Neural progenitor cell (in vitro differentiated cells): ENCODE data around the gene NNMT. TPM values are rescaled to one million over a fixed set of nuclear protein-coding genes. Genes with fewer than 3 reads are reported as not detected.

ENCODE experiments used
- DNase-seq: peaks from one replicate; pipeline ENCODE4 v3.0.0-alpha.2; 2016; ENCODE audit warnings: low spot score
- H2AFZ ChIP-seq: fragments of 200-600 bp; sonication (generic); replicated peaks from 2 replicates; pipeline ENCODE4 v1.6.1; 2016; ENCODE audit warnings: antibody characterized with exemption
- H3F3A ChIP-seq: fragments of 200-600 bp; sonication (generic); 2 replicates; pipeline ENCODE4 v1.6.1; 2016; ENCODE audit warnings: antibody characterized with exemption, low read depth
- H3K27ac ChIP-seq: fragments of 200-600 bp; sonication (generic); 2 replicates; pipeline ENCODE4 v1.5.1; 2016; ENCODE audit warnings: mild to moderate bottlenecking
- H3K27me3 ChIP-seq: fragments of 200-600 bp; sonication (generic); 2 replicates; pipeline ENCODE4 v1.6.1; 2016; ENCODE audit warnings: mild to moderate bottlenecking, moderate library complexity
- H3K36me3 ChIP-seq: fragments of 200-600 bp; sonication (generic); 2 replicates; pipeline ENCODE4 v1.5.1; 2016
- H3K4me1 ChIP-seq: fragments of 200-600 bp; sonication (generic); 2 replicates; pipeline ENCODE4 v1.6.1; 2016; ENCODE audit warnings: mixed run types
- H3K4me2 ChIP-seq: fragments of 200-600 bp; sonication (generic); 2 replicates; pipeline ENCODE4 v1.6.1; 2016
- H3K4me3 ChIP-seq: fragments of 200-600 bp; sonication (generic); 2 replicates; pipeline ENCODE4 v1.5.1; 2016
- H3K79me2 ChIP-seq: fragments of 200-600 bp; sonication (generic); 2 replicates; pipeline ENCODE4 v1.6.1; 2016; ENCODE audit warnings: low read depth
- H3K9ac ChIP-seq: fragments of 200-600 bp; sonication (generic); 2 replicates; pipeline ENCODE4 v1.6.1; 2016
- H3K9me3 ChIP-seq: fragments of 200-600 bp; sonication (generic); 2 replicates; pipeline ENCODE4 v1.5.1; 2016; ENCODE audit warnings: low read depth
- H4K20me1 ChIP-seq: fragments of 200-600 bp; sonication (generic); 2 replicates; pipeline ENCODE4 v1.6.1; 2016; ENCODE audit warnings: low read depth
- H3K27ac Mint-ChIP-seq: 3 replicates; pipeline ENCODE4 v1.8.0; 2021; ENCODE audit warnings: mixed read lengths
- H3K27me3 Mint-ChIP-seq: 2 replicates; pipeline ENCODE4 v1.8.0; 2022; ENCODE audit warnings: low read depth, mild to moderate bottlenecking, inconsistent platforms, moderate library complexity, mixed read lengths; ENCODE audit not compliant: insufficient read depth
- H3K36me3 Mint-ChIP-seq: 3 replicates; pipeline ENCODE4 v1.8.0; 2021; ENCODE audit warnings: mixed read lengths
- H3K4me1 Mint-ChIP-seq: 3 replicates; pipeline ENCODE4 v1.8.0; 2021; ENCODE audit warnings: mixed read lengths
- H3K4me3 Mint-ChIP-seq: 3 replicates; pipeline ENCODE4 v1.8.0; 2021; ENCODE audit warnings: mild to moderate bottlenecking, moderate library complexity, mixed read lengths
- H3K9me3 Mint-ChIP-seq: 3 replicates; pipeline ENCODE4 v1.8.0; 2020; ENCODE audit warnings: mixed read lengths
- EZH2 ChIP-seq: fragments of 200-600 bp; sonication (generic); IDR thresholded peaks from 2 replicates; pipeline ENCODE4 v1.6.1; 2017; ENCODE audit warnings: antibody characterized with exemption, mild to moderate bottlenecking, moderate library complexity
- EZH2phosphoT487 ChIP-seq: fragments of 200-600 bp; sonication (generic); IDR thresholded peaks from 2 replicates; pipeline ENCODE4 v1.6.1; 2017; ENCODE audit warnings: antibody characterized with exemption
- total RNA-seq: library from RNA; depleted of rRNA; stranded (reverse); fragments of >200 nt; gene quantifications from 2 replicates; pipeline ENCODE4 v1.2.3, GENCODE V29; 2015; ENCODE audit warnings: low replicate concordance
- TF ChIP-seq, protein P1 (sequence below): fragments of 200-600 bp; sonication (generic); IDR thresholded peaks from 2 replicates; pipeline ENCODE4 v1.5.1; 2017; ENCODE audit warnings: antibody characterized with exemption, mild to moderate bottlenecking

NNMT gene
- total RNA-seq, 1 donor from 2014 or later, result not detected

DNA sequence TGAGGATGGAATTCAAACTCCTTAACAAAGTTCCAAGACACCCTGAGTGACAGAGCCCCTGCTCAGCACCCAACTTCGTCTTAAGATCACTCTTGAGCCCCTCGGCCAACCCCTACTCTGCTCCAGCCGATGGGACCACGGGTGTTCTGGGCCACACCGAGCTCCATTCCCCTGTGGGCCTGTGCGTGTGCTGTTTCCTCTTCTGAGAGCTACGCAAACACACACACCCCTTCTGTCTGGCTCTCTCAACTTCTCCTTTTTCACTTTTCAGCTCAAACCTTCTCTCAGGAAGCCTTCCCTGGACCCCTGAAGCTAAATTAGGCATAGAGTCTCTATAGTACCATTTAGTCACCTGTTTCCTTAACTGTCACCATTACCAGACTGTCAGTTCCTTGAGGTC lies 37.5 kb upstream of the NNMT start:
- H3K27ac ChIP-seq, result no peak overlapping the region
- no peak overlapping the region for H3K4me3 ChIP-seq
- H3K79me2 ChIP-seq, result no peaks in the 10 kb centered on the region
- H2AFZ ChIP-seq, result no peak overlapping the region
- H3K4me3 Mint-ChIP-seq, result peak overlapping the region; percentile 59
- peaks cover 67% of the 10 kb centered on the region for H3K4me1 ChIP-seq
- no peak overlapping the region for H3K9ac ChIP-seq
- H3K9me3 Mint-ChIP-seq, result no peaks in the 10 kb centered on the region
- peaks cover 37% of the 10 kb centered on the region for H3F3A ChIP-seq
- peaks cover 2% of the 10 kb centered on the region for H3K36me3 Mint-ChIP-seq
- peaks cover 66% of the 10 kb centered on the region for H3K4me1 Mint-ChIP-seq
- peaks cover 17% of the 10 kb centered on the region for H3K27me3 Mint-ChIP-seq
- DNase-seq, result no peak
- peak overlapping the region; percentile 70 for H3K4me2 ChIP-seq
- TF ChIP-seq EZH2 (no peak), EZH2phosphoT487 (no peak)
- TF ChIP-seq, protein P1, sequence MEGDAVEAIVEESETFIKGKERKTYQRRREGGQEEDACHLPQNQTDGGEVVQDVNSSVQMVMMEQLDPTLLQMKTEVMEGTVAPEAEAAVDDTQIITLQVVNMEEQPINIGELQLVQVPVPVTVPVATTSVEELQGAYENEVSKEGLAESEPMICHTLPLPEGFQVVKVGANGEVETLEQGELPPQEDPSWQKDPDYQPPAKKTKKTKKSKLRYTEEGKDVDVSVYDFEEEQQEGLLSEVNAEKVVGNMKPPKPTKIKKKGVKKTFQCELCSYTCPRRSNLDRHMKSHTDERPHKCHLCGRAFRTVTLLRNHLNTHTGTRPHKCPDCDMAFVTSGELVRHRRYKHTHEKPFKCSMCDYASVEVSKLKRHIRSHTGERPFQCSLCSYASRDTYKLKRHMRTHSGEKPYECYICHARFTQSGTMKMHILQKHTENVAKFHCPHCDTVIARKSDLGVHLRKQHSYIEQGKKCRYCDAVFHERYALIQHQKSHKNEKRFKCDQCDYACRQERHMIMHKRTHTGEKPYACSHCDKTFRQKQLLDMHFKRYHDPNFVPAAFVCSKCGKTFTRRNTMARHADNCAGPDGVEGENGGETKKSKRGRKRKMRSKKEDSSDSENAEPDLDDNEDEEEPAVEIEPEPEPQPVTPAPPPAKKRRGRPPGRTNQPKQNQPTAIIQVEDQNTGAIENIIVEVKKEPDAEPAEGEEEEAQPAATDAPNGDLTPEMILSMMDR, result no peak
- peaks cover 9% of the 10 kb centered on the region for H4K20me1 ChIP-seq
- H3K27me3 ChIP-seq, result no peaks in the 10 kb centered on the region
- H3K36me3 ChIP-seq, result no peaks in the 10 kb centered on the region
- no peaks in the 10 kb centered on the region for H3K9me3 ChIP-seq
- peak overlapping the region; percentile 93 for H3K27ac Mint-ChIP-seq

DNA sequence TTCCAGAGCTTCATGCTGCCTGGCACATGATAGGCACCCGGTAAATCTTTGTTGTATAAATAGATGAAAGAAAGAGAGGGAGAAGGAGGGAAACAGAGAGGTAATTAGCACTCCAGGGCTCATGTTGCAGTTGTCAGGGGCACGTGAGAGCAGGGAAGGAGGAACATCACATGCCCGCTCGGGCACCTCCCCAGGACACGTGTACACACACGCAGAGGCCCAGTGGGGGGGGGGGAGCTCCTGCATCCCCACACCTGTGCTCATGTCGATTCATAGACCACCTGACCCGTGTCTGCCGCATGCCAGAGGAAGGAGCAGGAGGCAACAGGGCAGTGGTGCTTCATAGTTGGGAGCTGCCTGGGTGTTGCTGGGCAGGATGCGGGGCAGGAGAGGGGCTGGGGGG lies 37.1 kb upstream of the NNMT start:
- Histone ChIP-seq H3F3A (peaks cover 37% of the 10 kb centered on the region), H2AFZ (no peak overlapping the region), H3K9me3 (no peaks in the 10 kb centered on the region), H3K4me3 (no peak overlapping the region), H3K27me3 (no peaks in the 10 kb centered on the region), H3K4me2 (peak overlapping the region; percentile 70), H3K27ac (no peak overlapping the region), H3K36me3 (no peaks in the 10 kb centered on the region), H3K9ac (no peak overlapping the region), H3K79me2 (no peaks in the 10 kb centered on the region), H3K4me1 (peaks cover 66% of the 10 kb centered on the region), H4K20me1 (peaks cover 9% of the 10 kb centered on the region)
- H3K9me3 Mint-ChIP-seq, result no peaks in the 10 kb centered on the region
- peaks cover 62% of the 10 kb centered on the region for H3K4me1 Mint-ChIP-seq
- H3K36me3 Mint-ChIP-seq, result no peaks in the 10 kb centered on the region
- DNase-seq, result no peak
- TF ChIP-seq, protein P1, result no peak
- TF ChIP-seq EZH2phosphoT487, result no peak
- no peak for TF ChIP-seq EZH2
- peaks cover 17% of the 10 kb centered on the region for H3K27me3 Mint-ChIP-seq
- peak overlapping the region; percentile 59 for H3K4me3 Mint-ChIP-seq
- peak overlapping the region; percentile 93 for H3K27ac Mint-ChIP-seq

DNA sequence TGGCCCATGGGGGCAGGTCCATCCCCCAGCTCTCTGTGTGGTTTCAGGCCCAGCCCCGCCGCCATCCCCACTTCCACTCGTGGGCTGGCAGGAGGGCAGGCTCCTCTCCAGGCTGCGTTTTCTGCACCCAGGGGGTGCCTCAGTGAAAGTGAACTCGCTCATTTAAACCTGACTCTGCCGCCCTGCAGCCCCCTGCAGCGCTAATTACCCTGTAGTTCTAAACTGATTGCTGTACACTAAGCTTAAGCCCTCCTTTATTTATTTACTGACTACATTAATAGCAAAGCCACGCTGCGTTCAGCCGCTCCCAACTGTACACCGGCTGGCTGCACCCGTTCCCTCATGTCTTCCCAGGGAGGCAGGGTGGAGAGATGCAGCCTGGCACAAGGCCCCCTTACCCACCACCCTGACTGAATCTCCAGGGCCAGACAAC lies 36.6 kb upstream of the NNMT start:
- Histone ChIP-seq H3K27ac (no peak overlapping the region), H3K9ac (no peak overlapping the region), H3K9me3 (no peaks in the 10 kb centered on the region), H2AFZ (no peak overlapping the region), H3K79me2 (no peaks in the 10 kb centered on the region), H3K36me3 (no peaks in the 10 kb centered on the region), H3K4me3 (no peak overlapping the region), H4K20me1 (peaks cover 9% of the 10 kb centered on the region), H3K27me3 (no peaks in the 10 kb centered on the region), H3F3A (peaks cover 37% of the 10 kb centered on the region), H3K4me2 (peak overlapping the region; percentile 70), H3K4me1 (peaks cover 61% of the 10 kb centered on the region)
- Mint-ChIP-seq H3K4me3 (peak overlapping the region; percentile 73), H3K36me3 (no peaks in the 10 kb centered on the region), H3K9me3 (no peaks in the 10 kb centered on the region), H3K4me1 (peaks cover 57% of the 10 kb centered on the region), H3K27ac (peak overlapping the region; percentile 93), H3K27me3 (peaks cover 17% of the 10 kb centered on the region)
- TF ChIP-seq EZH2 (no peak), EZH2phosphoT487 (no peak)
- TF ChIP-seq, protein P1, result no peak
- no peak for DNase-seq
